ENCODE data around the gene SHC1.

SHC1 gene, protein sequence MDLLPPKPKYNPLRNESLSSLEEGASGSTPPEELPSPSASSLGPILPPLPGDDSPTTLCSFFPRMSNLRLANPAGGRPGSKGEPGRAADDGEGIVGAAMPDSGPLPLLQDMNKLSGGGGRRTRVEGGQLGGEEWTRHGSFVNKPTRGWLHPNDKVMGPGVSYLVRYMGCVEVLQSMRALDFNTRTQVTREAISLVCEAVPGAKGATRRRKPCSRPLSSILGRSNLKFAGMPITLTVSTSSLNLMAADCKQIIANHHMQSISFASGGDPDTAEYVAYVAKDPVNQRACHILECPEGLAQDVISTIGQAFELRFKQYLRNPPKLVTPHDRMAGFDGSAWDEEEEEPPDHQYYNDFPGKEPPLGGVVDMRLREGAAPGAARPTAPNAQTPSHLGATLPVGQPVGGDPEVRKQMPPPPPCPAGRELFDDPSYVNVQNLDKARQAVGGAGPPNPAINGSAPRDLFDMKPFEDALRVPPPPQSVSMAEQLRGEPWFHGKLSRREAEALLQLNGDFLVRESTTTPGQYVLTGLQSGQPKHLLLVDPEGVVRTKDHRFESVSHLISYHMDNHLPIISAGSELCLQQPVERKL

DNA sequence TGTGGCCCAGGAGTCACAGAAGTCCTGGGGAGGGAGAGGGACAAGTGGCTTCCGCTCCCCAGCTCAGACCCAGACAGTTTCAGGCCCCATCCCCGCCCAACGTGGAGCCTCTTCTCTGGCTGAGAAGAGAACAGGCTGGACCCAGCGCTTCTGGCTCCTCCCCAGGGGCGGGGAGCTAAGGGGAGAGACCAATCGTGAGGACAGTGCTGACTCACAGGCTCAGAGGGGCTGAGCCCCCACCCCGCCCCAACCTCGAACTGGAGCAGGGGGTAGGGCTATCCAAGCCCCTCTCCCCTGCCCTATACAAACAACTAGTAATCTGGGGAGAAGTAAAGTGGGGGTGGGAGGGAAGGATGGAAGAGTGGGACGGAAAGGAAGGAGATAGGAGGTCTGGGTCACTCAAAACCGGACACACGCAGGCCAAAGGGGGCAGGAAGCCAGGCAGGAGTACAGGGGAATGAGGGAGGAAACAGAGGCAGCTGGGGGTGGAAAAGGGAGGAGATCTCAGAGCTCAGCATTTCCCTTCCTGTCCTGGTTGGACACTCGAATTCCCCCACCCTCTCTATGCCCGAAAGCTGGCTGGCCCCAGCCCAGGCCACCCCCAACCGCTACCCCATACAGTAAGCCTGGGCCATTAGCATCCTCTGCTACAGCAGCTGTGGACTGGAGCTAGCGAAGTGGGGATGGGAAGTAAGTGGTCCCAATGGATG lies at the start of gene SHC1:
SHC1 (minus strand) TSS at position 117 of the 710 bp plus-strand sequence. CDS start 221 bp downstream, outside the sequence.
- in situ Hi-C loops (cut with MboI; ENCODE audit: low sequenced_read_pairs) = no loop called here

DNA sequence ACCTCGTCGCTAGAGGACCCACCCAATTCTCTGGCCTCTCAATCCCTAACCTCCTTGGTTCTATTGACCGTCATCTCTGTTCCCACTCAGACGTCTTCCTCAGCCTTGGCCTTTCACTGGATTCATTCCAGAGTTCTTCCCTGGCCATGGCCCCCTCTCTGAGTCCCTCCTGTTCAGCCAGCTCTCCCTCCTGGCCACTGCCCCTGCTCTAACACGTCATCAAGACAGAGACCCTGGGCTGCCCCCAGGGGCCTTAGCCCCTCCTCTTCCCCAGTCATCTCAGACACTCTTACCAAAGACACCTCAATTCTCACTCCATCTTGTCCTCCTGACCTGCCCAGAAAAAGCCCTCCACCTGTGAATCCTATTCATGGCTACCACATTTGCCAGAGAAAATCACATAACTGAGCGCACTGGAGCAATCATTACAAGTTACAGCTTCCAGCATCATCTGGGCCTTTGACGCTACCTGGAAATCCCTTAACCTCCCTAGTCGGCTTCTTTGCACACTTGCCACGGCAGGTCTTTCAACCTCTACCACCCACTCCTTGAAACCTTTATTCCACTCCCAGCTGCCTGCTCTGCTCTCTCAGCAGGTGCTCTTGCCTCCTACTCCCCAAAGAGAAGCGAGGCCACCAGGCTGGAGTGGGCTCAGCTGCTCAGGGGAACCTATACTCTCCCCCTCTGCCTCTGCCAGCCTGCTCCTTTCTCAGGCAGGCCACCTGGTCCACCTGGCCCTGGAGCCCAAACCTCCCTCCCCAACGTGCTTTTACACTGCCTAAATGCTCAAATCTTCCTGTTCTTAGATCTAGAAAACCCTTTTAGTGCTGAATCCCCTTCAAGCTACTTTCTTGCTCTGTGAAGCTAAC lies 49.1 kb upstream of the SHC1 start:
- in situ Hi-C loops (cut with MboI; ENCODE audit: low sequenced_read_pairs) = no loop called here

DNA sequence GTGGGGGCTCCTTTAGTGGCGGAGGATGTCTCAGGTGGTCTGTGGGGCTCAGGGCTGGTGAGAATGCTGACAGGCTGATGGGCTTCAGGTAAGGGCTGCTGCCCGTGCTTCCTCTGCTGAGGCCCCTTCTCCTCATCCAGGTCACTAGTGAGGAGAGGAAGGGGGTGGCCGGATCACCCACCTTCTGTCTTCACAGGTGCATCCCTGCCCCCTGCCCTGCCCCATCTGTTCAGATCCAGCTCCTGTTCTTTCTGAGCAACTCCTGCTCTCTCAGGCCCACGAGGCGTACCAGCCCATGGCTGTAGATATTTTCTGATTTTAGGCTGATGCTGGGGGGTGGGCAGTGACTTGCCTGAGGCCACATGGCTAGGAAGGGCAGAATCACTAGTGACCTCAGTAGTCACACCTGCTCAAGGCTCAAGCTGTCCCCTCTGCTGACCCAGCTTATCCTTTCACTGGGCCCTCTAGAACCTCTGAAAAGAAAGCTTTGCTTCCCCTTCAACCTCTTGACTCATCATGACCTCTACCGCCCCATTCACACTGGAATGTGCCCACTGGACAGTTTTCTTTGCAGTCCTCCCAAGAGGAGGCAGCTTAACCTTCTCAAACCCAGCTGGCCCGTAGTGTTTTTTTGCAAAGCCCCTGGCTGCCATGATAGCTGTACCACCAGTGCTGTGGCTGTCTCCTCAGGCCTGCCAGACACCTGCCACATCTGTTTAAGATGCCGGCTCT lies 48.2 kb upstream of the SHC1 start:
- in situ Hi-C loops (cut with MboI; ENCODE audit: low sequenced_read_pairs) = no loop called here

DNA sequence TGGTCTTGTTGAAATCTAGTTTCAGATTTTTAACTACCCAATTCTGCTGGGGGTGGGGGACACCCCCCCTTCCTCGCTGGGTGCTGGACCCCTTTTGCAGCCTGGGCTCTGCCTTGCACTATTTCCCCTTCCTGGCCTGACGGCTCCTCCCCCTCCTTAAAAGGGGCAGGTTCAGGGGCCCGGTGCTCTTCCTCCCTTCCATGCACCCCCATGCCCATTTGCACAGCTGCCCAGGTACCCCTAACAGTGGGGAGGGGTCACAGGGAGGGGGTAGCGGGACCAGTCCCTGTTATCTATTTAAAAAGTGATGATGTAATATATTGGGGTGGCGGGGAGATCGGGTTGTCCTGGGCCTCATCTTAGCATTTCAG lies 47.4 kb upstream of the SHC1 start:
- in situ Hi-C loops (cut with MboI; ENCODE audit: low sequenced_read_pairs) = no loop called here

DNA sequence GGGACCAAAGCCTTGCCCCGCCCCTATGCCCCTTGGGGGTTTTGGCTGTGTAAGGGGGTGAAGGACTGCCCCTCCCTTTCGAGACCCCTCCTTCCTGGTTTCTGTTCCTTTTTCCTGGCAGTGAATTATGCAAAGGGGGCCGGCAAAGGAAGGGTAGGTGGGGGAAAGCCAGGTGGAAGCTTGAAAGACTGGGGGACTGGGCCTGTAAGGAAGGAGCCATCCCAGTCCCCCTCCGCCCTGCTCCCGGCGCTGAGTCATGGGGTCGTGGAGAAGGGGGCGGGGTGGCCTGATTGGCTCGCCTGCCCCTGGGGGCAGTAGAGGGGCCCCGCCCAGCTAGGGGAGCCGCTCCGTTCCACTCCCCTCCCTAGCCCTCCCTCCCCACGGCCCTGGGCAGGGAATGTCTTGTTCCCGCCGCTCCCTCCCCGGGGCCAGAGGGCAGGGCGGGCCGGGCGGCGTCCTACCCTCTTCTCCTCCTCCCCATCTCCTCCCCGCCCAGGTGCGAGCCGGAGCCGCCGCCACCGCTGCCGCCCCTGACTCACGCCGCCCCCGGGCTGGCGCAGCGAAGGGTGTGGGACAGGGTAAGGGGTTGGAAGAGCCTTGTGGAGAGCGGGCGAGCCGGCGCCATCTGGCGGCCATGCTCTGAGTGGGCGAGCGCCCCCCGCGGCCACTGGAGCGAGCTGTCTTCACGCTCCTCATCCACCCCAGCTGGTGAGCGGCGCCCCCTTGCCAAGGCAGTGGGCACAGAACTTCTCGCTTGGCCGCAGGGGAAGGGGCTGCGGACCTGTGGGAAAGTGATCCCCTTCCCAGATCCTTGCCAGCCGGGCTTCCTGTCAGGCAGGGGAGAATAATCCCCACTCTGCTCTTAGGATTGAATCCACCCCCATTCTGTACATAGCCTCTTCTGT lies 46.7 kb upstream of the SHC1 start:
- in situ Hi-C loops (cut with MboI; ENCODE audit: low sequenced_read_pairs) = no loop called here

DNA sequence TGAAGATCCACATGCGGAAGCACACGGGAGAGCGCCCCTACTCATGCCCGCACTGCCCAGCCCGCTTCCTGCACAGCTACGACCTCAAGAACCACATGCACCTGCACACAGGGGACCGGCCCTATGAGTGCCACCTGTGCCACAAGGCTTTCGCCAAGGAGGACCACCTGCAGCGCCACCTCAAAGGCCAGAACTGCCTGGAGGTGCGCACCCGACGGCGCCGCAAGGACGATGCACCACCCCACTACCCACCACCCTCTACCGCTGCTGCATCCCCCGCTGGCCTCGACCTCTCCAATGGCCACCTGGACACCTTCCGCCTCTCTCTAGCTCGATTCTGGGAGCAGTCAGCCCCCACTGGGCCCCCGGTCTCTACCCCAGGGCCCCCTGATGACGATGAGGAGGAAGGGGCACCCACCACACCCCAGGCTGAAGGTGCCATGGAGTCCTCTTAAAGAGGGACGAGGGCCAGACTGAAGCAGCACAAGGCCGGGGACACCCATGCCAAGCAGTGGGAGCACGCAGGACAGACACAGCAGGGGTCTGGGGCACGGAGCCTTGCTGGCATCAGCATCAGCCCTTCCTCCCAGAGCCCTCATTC lies 45.8 kb upstream of the SHC1 start:
- in situ Hi-C loops (cut with MboI; ENCODE audit: low sequenced_read_pairs) = no loop called here

DNA sequence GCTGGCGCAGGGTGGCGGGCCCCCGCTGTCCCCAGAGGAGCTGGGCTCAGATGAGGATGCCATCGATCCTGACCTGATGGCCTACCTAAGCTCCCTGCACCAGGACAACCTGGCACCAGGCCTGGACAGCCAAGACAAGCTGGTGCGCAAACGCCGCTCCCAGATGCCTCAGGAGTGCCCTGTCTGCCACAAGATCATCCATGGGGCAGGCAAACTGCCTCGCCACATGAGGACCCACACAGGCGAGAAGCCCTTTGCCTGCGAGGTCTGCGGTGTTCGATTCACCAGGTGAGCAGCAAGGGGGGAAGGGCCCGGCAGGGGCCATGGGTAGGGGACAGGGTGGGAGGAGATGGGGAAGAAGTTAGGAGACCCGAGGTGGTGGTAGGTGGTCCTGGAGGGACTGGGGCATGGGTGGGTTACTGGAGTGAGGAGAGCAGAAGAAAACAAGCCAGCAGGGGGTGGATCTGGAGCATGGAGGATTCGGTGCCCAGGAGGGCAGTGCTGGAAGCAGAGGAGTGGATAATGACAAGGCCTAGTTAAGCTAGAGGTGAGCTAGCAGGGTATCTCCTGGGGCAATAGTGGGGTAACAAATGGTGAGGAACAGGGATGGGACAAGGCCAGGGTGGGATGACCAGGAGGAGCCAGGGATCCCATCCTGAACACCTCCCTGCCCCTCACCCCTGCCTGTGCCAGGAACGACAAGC lies 45.1 kb upstream of the SHC1 start:
- in situ Hi-C loops (cut with MboI; ENCODE audit: low sequenced_read_pairs) = no loop called here

DNA sequence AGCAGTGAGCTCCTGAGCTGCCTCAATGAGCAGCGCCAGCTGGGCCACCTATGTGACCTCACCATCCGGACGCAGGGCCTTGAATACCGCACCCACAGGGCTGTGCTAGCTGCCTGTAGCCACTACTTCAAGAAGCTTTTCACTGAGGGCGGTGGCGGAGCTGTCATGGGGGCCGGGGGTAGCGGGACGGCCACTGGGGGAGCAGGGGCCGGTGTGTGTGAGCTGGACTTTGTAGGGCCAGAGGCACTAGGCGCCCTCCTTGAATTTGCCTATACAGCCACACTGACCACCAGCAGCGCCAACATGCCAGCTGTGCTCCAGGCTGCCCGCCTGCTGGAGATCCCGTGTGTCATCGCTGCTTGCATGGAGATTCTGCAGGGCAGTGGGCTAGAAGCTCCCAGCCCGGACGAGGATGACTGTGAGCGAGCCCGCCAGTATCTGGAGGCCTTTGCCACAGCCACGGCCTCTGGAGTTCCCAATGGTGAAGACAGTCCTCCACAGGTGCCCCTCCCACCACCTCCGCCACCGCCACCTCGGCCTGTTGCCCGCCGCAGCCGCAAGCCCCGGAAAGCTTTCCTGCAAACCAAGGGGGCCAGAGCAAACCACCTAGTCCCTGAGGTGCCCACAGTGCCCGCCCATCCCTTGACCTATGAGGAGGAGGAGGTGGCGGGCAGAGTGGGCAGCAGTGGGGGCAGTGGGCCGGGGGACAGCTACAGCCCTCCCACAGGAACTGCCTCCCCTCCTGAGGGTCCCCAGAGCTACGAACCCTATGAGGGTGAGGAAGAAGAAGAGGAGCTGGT lies 44.4 kb upstream of the SHC1 start:
- in situ Hi-C loops (cut with MboI; ENCODE audit: low sequenced_read_pairs) = no loop called here

DNA sequence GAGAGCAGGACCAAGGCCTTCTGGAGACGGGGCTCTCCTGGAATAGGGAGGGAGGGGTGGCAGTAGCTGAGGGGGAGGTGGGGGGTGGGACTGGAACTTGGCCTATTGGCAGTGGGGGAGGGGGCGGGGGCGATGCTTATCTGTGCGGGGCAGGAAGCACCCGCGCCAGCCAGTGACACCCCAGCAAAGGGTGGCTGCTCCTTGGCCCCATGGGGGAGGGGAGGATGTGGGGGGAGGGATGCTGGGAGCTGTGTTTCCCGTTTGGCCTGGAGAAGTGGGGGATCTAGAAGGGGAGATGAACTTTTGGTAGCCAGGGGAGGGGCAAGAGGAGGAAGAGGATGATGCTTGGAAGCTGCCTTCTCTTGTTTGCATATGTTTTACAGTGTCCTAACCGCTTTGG lies 43.1 kb upstream of the SHC1 start:
- in situ Hi-C loops (cut with MboI; ENCODE audit: low sequenced_read_pairs) = no loop called here

DNA sequence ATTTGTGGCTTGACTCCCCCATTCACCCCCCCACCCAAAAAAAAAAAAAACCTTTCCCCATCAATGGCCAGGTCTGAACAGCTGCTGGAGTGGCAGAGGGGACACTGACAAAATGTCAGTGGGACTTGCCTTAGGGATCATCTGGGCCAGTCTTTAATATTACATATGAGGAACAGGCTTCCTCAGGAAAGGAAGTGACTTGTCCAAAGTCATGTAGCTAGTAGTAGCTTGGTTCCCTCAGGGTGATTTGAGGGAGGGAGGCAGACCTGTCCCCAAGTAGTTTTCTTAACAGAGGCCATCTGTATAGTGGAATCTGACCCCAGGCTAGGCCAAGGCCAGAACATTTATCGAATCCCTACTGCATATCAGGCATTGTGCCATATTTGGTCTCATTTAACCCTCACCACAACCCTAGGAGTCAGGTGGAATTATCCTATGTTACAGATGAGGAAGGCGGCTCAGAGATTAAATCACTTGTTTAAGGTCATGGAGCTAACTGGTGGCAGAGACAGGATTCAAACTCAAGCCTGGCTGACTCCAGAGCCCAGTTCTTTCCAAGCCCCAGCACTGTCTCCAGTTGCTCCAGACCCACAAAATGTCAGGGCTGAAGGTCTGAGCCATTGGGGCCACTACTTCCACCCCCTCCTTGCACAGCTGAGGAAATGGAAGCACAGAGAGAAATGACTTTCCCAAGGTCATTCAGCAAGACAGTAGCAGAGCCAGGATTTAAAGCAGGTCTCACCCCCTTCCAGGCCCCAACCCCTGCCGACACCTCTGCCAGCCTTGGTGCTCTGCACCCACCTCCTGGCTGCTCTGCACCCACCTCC lies 42.4 kb upstream of the SHC1 start:
- in situ Hi-C loops (cut with MboI; ENCODE audit: low sequenced_read_pairs) = no loop called here

DNA sequence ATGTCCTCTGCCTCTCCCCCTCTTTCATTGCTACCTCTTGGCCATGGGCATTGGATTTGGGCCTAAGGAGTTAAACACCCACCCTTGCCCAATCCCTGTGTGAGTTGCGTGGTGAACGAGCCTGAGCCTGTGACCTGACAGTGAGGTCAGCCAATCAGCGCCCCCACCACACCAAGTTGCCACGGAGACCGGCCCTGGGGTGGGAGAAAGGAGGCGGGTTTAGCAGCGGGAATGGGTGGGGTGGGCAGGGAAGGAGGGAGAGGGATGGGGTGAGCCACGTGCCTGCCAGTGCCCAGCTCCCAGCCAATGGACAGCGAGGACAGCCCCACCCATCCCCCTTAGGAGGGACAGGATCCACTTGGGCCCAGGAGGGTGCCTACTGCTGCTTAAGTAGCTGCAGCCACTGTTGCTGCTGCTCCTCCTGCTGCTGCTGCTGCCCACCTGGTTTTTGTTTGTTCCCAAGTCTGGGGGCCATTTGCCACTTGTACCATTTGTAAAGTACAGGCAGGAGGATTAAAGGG lies 41.5 kb upstream of the SHC1 start:
- in situ Hi-C loops (cut with MboI; ENCODE audit: low sequenced_read_pairs) = no loop called here

DNA sequence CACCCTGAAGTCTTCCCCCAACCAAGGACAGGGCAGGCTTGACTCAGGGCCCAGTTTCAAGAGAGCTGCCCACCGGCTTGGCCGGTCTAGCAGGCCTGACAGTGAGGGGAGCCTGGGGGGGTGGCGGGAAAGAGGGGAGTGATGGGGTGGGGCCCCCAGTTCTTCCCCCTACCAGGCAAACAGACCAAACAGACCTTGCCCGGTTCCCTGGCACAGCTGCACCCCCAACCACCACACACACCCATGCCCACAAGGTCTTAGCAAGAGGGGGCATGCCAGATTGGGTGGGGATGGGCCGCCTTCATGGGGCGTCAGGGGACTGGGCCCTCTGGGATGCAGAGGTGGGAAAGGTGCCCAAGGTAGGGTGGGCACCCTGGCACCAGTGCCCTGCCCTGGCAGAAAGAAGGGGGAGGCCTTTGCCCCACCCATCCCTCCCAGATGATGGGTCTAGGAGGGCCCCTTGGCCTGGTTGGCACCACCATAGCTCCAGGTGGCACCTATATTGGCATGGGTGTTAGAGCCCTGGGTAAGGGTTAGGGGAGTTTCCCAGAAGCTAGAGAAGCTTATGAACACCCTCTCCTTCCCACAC lies 41.0 kb upstream of the SHC1 start:
- in situ Hi-C loops (cut with MboI; ENCODE audit: low sequenced_read_pairs) = no loop called here

DNA sequence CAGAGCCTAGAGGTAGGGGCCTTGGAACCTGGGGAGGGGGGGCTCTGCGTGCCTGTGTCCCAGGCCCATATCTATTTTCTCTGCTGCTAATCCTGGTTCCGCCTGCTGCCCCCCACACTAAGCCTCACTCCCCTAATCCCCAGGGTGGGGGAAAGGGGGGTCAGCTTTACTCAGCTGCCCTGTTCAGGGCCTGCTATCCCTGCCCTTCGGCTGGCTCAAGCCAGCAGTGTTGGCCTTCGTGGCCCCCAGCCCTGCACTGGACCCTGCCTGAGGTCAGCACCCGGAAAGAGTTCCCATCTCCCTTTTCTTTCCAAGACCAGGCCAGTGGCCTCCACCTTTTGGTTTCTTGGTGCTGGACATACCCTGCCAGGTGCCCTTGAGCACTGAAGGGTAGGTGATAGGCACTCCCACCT lies 40.5 kb upstream of the SHC1 start:
- in situ Hi-C loops (cut with MboI; ENCODE audit: low sequenced_read_pairs) = no loop called here

DNA sequence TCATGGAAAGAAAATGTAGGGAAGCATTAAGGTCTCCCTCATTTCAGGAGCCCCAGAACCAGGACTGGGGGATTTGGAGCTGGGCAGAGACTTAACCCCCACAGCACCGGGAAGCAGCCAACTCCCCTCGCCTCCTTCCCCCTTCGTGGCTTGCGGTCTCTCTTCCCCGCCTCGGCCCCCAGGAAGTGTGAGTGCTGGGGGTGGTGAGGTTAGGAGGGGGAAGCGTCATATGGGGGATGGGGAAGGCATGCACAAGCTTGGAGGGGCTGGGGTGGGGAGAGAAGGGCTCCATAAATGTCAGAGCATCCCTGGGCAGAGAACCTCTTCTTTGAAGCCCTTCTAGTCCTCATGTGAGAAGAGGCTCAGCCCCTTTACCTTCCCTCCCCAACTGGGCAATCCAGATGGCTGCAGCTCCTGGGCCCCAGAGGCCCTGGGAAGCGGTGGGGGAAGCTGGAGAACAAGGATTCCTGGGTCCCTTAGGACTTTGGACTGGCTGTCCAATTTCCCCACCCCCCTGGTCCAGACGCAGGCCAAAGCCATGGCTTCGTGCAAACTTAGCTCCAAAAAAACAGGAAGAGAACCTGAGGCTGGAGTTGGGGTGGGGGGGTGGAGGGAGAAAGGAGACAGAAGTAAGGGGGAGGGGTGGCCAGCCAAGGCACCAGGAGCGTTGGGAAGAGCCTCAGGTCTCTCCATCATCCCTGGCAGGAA lies 39.8 kb upstream of the SHC1 start:
- in situ Hi-C loops (cut with MboI; ENCODE audit: low sequenced_read_pairs) = no loop called here

DNA sequence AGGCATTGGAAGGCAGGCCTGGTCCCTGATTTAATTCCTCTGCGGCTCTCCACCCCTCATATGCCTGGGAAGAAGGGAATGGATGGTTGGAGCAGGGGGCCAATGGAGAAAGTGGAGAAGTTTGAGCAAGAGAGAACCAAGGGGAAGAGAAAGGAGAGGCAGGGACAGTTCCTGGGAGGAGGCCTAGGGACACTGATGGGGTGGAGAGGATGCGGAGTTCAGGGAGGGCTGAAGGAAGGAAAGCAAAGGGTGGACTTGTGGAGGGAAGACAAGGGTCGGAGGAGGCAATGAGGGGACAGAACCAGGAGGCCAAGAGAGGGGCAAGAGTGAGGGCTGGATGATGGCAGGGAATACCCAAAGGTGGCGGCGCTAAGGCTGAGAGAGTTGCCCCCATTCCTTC lies 39.2 kb upstream of the SHC1 start:
- in situ Hi-C loops (cut with MboI; ENCODE audit: low sequenced_read_pairs) = no loop called here

All from HL-60/S4 treated with retinoic acid at 250 ng/mL for 4 days and 3 days (cell line).